ENCODE measurements around the gene HAGH. TPM values are rescaled to one million over a fixed set of nuclear protein-coding genes. Genes with fewer than 3 reads are reported as not detected.
"Not testable (repeated sequence)": the region's sequence is repeated elsewhere in the genome, so short reads cannot be mapped to it uniquely, and the experiment has no call there.

Gene HAGH
- 100 to 1,000 TPM in 3 of 4 donors, 10 to 100 TPM in 1; 91.7 to 150 (median 119) TPM for total RNA-seq

DNA sequence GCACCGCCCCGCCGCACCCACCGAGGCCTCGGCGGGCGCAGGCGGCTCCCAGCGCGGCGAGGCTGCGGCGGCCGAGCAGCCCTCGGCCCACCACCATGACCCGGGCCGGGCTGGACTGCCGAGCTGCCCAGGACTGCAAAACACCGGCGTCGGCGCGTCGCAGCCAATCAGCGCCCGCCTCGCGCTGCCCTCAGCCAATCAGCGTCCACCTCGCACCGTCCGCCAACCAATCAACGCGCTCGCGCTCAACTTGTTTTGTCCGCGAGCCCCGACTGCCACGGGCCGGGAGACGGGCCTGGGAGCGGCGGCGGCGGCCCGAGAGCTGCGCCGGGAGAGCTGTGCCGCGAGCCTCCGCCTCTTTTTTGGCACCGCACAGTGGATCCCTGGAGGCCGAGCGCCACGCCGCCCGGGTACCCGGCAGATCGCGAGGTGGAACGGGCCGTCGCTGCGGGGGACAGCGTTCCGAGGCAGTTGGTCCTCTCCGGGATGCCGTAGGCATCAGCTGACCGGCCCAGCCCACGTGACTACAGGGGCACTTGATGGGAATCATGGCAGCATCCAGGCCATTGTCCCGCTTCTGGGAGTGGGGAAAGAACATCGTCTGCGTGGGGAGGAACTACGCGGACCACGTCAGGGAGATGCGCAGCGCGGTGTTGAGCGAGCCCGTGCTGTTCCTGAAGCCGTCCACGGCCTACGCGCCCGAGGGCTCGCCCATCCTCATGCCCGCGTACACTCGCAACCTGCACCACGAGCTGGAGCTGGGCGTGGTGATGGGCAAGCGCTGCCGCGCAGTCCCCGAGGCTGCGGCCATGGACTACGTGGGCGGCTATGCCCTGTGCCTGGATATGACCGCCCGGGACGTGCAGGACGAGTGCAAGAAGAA lies at the start of gene HAGH, which contains the start of gene FAHD1:
TSS of gene HAGH (minus strand) at position 135 of the 883 bp plus-strand sequence. CDS start at position 97, 38 bp downstream.
TSS of gene FAHD1 (plus strand) at position 516 of the 883 bp plus-strand sequence. CDS start at position 549, 33 bp downstream.
- TF ChIP-seq, protein P1, sequence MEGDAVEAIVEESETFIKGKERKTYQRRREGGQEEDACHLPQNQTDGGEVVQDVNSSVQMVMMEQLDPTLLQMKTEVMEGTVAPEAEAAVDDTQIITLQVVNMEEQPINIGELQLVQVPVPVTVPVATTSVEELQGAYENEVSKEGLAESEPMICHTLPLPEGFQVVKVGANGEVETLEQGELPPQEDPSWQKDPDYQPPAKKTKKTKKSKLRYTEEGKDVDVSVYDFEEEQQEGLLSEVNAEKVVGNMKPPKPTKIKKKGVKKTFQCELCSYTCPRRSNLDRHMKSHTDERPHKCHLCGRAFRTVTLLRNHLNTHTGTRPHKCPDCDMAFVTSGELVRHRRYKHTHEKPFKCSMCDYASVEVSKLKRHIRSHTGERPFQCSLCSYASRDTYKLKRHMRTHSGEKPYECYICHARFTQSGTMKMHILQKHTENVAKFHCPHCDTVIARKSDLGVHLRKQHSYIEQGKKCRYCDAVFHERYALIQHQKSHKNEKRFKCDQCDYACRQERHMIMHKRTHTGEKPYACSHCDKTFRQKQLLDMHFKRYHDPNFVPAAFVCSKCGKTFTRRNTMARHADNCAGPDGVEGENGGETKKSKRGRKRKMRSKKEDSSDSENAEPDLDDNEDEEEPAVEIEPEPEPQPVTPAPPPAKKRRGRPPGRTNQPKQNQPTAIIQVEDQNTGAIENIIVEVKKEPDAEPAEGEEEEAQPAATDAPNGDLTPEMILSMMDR (IDR thresholded peaks at IDR 0.05): no peak
- TF ChIP-seq POLR2A (IDR thresholded peaks at IDR 0.05): peak in 1 of 2 donors; percentile 60
- Histone ChIP-seq H3K4me3 (replicated peaks in 1 of 3) (peak within 1 kb of the TSS; percentile 70 to 96 (median 88)), H3K4me1 (peaks cover 17 to 38% of the 10 kb centered on the region in 2 donors), H3K27me3 (no peaks in the 10 kb centered on the region), H3K9me3 (no peaks in the 10 kb centered on the region), H3K27ac (peak within 1 kb of the TSS; percentile 74 to 94 (median 78)), H3K36me3 (peaks cover 4 to 7% of the 10 kb centered on the region in 2 donors)
- DNase-seq: peak; percentile 91 to 93
- 1% methylated on average over 22 of the region's 104 CpGs; no CpG with 5 or more reads in 1 of the 2 donors for WGBS, 2 donors
- intact Hi-C loops (cut with DNase I): no loop called here

DNA sequence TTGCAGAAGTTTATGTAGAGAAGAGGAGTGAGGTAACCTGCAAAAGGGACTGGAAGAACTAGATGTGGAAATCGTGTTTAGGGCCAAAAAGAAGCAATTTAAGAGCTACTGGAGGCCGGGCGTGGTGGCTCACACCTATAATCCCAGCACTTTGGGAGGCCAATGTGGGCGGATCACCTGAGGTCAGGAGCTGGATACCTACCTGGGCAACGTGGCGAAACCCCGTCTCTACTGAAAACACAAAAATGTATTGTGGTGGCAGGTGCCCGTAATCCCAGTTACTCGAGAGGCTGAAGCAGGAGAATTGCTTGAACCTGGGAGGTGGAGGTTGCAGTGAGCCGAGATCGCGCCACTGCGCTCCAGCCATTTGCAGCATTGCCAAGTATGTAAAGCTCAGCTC lies 49.4 kb upstream of the HAGH start:
- H3K9me3 ChIP-seq; DNase-seq; H3K27ac ChIP-seq; H3K27me3 ChIP-seq; H3K36me3 ChIP-seq; H3K4me3 ChIP-seq (replicated peaks in 1 of 3); H3K4me1 ChIP-seq; intact Hi-C loops (cut with DNase I): not testable (repeated sequence)
- 88% methylated on average over 13 of the region's 13 CpGs for WGBS, 2 donors

DNA sequence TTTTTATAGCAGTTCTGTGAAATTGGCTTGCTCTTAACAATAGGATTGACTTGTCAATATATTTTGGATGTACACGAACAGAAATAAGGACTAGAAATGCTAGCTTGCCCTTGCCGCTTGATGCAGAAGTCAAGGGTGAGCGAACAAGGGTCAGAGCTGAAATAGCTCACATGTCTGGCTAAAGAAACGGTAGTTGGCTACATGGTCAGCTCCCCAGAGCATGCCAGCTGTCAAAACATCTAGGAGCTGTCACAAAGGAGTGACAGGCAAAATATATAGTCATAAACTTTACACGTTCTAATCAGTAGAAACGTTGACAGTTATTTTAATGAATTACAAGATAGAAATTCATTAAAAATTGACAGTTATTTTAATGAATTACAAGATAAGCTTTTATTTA lies 48.2 kb upstream of the HAGH start:
- no peak overlapping the region for H3K4me3 ChIP-seq (replicated peaks in 1 of 3)
- no peak for DNase-seq
- no peaks in the 10 kb centered on the region for H3K27me3 ChIP-seq
- peaks cover 0 to 7% of the 10 kb centered on the region in 2 donors for H3K4me1 ChIP-seq
- TF ChIP-seq, protein P1 (IDR thresholded peaks at IDR 0.05): no peak
- TF ChIP-seq POLR2A (IDR thresholded peaks at IDR 0.05): no peak
- intact Hi-C loops (cut with DNase I): no loop called here
- no peaks in the 10 kb centered on the region for H3K36me3 ChIP-seq
- WGBS, 2 donors: 46 to 49% methylated on average over 6 of the region's 6 CpGs
- H3K27ac ChIP-seq: no peak overlapping the region
- H3K9me3 ChIP-seq: no peaks in the 10 kb centered on the region

DNA sequence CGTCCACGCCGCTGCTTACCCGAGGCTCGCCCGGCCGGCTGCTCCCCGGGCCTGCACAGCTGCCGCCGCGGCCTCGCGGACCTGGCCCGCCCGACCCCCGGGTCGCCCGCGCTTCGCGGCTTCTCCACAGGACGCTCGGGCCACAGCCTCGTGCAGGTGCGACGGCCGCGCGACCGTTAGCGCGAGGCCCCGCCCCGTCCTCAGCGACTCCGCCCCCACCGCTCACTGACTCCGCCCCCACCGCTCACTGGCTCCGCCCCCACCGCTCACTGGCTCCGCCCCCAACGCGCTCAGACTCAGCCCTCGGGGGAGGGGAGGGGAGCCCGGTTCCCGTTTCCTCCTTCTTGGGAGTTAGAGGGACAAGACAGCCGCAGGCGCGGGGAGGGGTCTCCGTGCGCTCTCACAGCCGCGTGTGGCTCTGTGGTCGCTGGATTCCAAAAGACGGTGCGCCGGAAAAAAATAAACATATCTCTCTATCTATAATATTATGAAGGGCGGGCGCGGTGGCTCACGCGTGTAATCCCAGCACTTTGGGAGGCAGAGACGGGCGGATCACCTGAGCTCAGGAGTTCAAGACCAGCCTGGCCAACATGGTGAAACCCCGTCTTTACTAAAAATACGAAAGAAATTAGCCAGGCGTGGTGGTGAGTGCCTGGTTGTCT lies 45.5 kb upstream of the HAGH start, which contains the start of gene MEIOB:
TSS of gene MEIOB (minus strand) at position 191 of the 662 bp plus-strand sequence. CDS start 3,989 bp downstream, outside the sequence.
- intact Hi-C loops (cut with DNase I): no loop called here
- H3K4me1 ChIP-seq: peaks cover 0 to 7% of the 10 kb centered on the region in 2 donors
- TF ChIP-seq, protein P1 (IDR thresholded peaks at IDR 0.05): no peak
- TF ChIP-seq POLR2A (IDR thresholded peaks at IDR 0.05): no peak
- DNase-seq: peak in 1 of 2 donors; percentile 29
- no peaks in the 10 kb centered on the region for H3K9me3 ChIP-seq
- H3K36me3 ChIP-seq: no peaks in the 10 kb centered on the region
- WGBS, 2 donors: 6 to 7% methylated on average over 10 to 12 of the region's 68 CpGs
- no peak within 1 kb of the TSS for H3K27ac ChIP-seq
- H3K4me3 ChIP-seq (replicated peaks in 1 of 3): peak within 1 kb of the TSS in 1 of 3 donors; percentile 8
- no peaks in the 10 kb centered on the region for H3K27me3 ChIP-seq

DNA sequence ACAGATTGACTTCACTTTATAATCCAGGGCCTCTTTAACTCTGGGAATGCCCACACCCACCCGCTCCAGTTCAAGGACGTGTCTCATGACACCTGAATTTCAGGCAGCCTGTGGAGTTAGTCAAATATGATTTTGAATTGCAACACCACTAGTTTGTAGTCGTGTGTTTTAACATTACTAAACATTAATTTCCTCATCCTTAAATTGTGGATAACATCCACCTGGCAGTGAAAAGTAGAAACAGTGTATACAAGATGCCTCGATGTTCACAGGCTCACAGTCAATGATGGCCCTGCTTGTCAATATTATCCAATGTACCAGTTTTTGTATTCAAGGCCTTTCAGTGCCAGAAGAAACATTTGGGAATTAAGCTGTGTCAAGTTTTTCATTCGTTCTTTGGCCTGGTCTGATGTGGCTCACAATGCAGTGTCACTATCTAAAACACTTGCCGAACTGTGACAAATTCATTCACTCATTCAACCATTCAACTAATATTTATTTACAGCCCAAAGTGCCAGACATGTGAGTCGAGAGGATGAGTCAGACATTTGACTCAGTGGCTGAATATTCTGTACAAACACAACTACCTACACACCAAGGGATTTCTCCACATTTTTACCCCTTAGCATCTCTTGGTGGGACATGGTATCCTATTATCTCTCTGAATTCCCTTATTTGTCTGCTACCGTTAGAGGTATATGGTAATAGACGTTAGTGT lies 43.9 kb upstream of the HAGH start:
- H3K27ac ChIP-seq: no peak overlapping the region
- no peaks in the 10 kb centered on the region for H3K27me3 ChIP-seq
- no peak for DNase-seq
- intact Hi-C loops (cut with DNase I): no loop called here
- H3K9me3 ChIP-seq: no peaks in the 10 kb centered on the region
- 62 to 66% methylated on average over 9 of the region's 9 CpGs for WGBS, 2 donors
- H3K4me1 ChIP-seq: peaks cover 0 to 7% of the 10 kb centered on the region in 2 donors
- no peak overlapping the region for H3K4me3 ChIP-seq (replicated peaks in 1 of 3)
- no peak for TF ChIP-seq POLR2A (IDR thresholded peaks at IDR 0.05)
- TF ChIP-seq, protein P1 (IDR thresholded peaks at IDR 0.05): no peak
- H3K36me3 ChIP-seq: no peaks in the 10 kb centered on the region
